CD4-positive, alpha-beta T cell treated with Interleukin-15 for 1 hour (primary cell): ENCODE results near the gene TTC22.
"Not testable (repeated sequence)": the region's sequence is repeated elsewhere in the genome, so short reads cannot be mapped to it uniquely, and the experiment has no call there.

Experiments used
- DNase-seq: peaks from one replicate; pipeline ENCODE4 v3.0.0-alpha.2; 2020

The TTC22 gene

DNA sequence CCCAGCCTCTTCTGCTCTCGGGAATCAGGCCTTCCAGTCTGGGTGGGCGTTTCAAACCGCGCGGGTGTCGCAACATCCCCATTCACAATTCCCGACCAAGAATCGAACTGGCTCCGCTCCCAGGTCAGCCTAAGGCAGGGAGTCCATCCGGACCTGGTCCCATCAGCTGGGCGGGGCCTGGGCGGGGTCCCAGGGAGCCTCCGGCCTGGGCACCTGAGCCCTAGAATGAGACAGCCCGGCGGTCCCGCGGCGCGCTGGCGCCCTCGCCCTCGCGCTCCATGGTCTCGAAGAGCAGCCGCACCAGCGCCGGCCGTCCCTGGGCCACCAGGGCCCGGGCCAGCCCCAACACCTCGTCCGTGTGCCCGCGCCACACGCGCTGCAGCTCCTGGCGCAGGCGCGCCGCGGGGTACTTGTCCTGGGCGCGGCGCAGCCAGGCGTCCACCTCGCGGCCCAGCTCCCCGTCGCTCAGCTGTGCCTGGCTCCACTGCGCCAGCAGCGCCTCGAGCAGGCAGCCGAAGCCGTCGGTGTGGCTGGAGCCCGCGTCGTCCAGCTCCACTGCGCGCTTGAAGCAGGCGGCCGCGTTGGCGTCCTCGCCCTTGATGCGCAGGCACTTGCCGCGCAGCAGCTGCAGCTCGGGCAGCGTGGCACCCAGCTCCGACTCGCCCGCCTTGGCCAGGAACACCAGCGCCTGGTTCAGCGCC is 19.9 kb downstream of the TTC22 start:
- no peak for DNase-seq

GRCh38 chr1:54777431-54777830 is 23.7 kb downstream of the TTC22 start:
- DNase-seq, result no peak

- no peak for DNase-seq
Observed at GRCh38 chr1:54777011-54777410, 24.1 kb downstream of the TTC22 start.

GRCh38 chr1:54775828-54776721 is 25.0 kb downstream of the TTC22 start:
- DNase-seq, result not testable (repeated sequence)

DNA sequence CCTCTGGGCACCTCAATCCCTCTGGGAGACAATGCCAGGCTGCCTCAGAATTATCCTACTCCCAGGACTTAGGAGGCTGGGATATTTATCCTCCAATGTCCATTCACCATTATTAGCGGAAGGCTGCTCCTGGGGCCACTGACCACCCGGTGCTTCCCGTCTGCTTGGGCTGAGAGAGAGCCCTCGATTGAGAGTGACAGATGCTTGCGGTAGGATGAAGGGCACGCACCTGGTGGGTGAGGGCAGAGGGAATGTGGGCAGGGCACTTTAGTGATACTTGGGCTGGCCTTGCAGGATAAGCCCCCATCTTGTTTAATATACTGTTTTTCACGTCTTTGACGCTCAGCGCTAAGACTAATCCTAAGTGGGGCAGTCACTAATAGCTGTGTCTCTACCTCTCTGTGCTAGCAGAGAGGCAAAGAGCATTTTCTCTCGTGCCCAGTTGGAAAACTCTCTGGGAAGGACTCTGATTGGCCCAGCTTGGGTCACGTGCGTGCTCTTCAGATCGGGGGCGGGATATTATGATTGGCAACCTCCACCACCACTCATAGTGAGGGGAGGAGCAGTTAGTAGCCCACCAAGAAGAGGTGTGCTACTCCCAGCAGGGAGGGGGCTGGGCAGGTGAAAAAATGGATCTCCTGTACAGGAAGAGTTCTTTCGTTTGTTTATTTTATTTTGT is 26.2 kb downstream of the TTC22 start:
- no peak for DNase-seq

GRCh38 chr1:54772951-54773350 is 28.2 kb downstream of the TTC22 start:
- DNase-seq, result no peak

DNA sequence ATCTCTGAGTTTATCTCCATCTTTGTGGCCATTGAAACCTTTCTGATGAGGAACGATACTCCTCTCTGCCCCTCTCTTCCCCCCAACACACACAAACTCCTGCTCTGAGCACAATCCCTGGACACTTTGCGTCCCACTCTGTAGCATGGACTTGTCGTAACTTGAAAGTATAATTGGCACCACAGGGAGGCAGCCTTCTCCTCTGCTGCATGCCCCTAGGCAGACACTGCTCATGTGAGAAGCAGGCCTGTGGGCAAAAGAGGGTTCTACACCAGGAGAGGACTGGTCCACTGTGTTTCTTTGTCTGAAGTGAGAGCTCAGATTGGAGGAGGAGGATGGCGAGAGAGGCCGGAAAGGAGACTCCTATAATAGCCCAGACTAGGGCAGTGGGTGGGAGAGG is 33.0 kb downstream of the TTC22 start:
- DNase-seq, result no peak

- no peak for DNase-seq
Observed at GRCh38 chr1:54767526-54767925, 33.6 kb downstream of the TTC22 start.

DNA sequence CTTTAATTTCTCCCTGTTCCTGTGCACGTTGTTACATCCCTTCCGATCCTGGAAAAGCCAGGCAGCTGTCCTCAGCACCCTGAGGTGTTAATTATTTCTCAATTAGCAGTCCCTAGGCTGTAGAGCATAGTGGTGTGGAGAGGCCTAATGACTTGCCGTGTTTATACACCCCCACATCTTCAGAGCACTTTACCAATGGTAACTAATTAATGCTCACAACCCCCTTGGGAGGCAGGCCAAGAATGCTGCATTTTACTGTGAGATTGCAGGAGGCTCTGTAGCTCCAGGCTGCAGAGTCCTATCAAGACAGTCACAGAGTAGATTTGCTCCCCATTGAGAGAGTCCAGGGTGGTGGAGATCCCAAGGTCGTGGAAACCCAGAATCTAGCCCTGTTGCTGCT is 34.4 kb downstream of the TTC22 start:
- no peak for DNase-seq

GRCh38 chr1:54764922-54765561 is 36.1 kb downstream of the TTC22 start:
- DNase-seq, result no peak

- peak; percentile 98 for DNase-seq
Observed at GRCh38 chr1:54764133-54764921, 36.8 kb downstream of the TTC22 start, which contains the start of gene PARS2. Gene PARS2, minus strand, starts transcription at chr1:54764523. Its CDS starts 5,362 bp downstream, at chr1:54759161.

DNA sequence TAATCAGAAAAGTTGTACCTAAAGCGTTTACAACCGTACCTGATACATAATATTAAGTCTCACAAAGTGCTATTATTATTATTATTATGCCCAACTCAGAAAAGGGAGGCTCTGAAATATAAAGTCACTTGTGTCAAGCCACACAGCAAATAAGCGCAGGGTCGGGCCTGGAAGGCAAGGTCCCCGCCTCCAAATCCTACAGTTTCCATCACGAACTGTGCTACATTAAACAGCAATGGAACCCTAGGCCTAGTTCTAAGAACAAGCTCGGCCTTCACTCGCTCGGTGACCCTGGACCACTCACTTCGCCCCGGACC is 37.3 kb downstream of the TTC22 start:
- DNase-seq, result no peak

DNA sequence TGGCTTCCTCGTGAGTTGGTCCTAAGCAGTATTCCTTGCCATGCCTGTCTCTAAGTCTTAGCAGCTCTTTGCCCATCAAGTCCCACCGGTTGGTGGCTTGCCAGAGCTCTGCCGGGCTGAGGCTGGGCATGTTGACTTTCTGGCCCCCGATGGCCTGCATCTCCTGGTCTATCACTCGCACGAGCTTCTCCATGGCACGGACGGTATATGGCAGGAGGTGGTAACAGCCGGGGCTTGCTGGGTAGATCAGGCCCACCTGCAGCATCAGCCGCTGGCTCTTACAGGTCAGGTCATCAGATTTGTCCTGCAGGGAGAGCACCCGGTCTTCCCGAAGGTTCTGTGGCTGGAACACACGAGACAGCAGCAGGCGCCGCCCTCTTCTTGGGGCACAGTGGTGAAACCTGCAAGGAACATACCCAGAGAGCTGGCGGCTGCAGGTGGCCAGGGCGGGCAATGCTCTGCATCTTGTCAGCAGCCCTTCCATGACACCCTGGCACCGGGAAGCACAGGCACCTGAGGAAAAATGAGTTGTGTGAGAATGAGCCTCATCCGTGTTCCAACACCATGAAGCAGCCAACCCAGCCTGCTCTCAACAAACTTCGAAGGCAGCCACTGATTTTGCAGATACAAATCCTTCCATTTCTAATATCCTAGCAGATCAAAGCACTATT is 42.3 kb downstream of the TTC22 start:
- no peak for DNase-seq

DNA sequence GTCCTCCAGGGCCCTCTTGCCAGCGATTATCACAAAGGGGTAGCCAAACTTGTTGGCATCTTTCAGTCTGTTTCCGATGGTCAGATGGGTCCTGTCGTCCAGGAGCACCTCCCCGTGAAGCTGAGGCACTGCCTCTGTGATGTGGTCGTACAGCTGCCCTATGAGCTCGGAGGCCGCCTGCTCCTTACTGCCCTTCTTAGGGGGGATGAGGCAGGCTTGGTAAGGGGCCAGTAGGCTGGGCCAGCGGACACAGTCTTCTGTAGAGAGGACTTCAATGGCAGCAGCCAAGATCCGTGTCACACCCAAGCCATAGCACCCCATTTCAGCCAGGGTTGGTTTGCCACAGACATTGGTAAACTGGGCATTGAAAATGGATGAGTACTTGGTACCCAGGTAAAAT is 43.3 kb downstream of the TTC22 start:
- no peak for DNase-seq

GRCh38 chr1:54754486-54755285 is 46.4 kb downstream of the TTC22 start:
- no peak for DNase-seq

- DNase-seq, result no peak
Observed at GRCh38 chr1:54754045-54754444, 47.1 kb downstream of the TTC22 start.

- no peak for DNase-seq
Observed at GRCh38 chr1:54751426-54751825, 49.7 kb downstream of the TTC22 start.

DNA sequence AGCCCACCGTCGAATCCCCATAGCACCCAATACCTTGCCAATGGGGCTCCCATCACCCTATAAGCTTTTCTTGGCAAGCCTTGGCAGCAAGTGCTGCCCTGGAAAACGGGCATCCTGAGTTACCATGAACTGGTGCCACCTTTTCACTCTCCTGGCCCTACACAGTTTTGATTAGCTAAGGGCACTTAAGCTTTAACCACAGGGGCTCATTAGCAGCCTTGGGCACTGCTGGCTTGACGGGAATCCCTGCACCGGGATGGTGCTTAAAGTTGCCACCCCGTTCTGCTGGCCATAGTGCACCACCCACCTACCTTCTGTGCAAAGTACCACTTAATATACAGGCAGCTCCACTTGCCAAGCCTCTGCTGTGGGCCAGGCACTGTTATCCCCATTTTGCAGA is 50.5 kb downstream of the TTC22 start:
- no peak for DNase-seq

- DNase-seq, result no peak
Observed at GRCh38 chr1:54748094-54748835, 52.9 kb downstream of the TTC22 start.

DNA sequence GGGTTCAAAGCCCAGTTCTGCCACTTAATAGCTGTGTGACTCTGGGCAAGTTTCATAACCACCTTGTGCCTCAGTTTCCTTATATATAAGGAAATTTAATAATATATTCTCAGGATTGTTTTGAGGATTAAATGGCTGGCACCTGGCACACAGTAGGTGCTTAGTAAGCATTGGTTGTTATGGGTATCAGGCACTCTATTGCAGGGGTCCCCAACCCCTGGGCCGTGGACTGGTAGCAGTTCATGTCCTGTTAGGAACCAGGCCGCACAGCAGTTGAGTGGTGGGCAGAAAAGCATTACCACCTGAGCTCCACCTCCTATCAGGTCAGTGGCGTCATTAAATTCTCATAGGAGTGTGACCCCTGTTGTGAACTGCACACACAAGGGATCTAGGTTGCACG is 55.3 kb downstream of the TTC22 start:
- no peak for DNase-seq
